ENCODE results near the gene CDC14B. TPM values are rescaled to one million over a fixed set of nuclear protein-coding genes. Genes with fewer than 3 reads are reported as not detected.

The CDC14B gene
- total RNA-seq, 1 experiment from 2014 or later, result 57.1 TPM

- Mint-ChIP-seq H3K4me1 (peaks cover 9% of the 10 kb centered on the region; the same call in 1 of the 2 replicates), H3K4me3 (no peak overlapping the region), H3K27ac (no peak overlapping the region), H3K27me3 (ENCODE audit: low read depth) (no peaks in the 10 kb centered on the region), H3K36me3 (peaks cover 23% of the 10 kb centered on the region), H3K9me3 (no peaks in the 10 kb centered on the region)
- no peak for DNase-seq (ENCODE audit: low spot score)
- TF ChIP-seq MAX (CRISPR knock-in tag; IDR thresholded peaks at IDR 0.05) (no peak), IRF1 (CRISPR knock-in tag; IDR thresholded peaks at IDR 0.05) (no peak), CREB1 (CRISPR knock-in tag; IDR thresholded peaks at IDR 0.05) (no peak)
- ChIA-PET CTCF (interaction anchor here (1.3 to 1.5 kb wide), 2 partner anchors 27 to 98 kb away, joined by 3 to 4 read pairs; no protein-coding TSS in a partner anchor), POLR2A (no interaction called here)
- no peak for ATAC-seq
These were observed 79.5 kb downstream of the CDC14B start for GRCh38 chr9:96540106-96540505.

- DNase-seq (ENCODE audit: low spot score), result no peak
- Mint-ChIP-seq H3K27ac (no peak overlapping the region), H3K4me3 (no peak overlapping the region), H3K27me3 (ENCODE audit: low read depth) (no peaks in the 10 kb centered on the region), H3K4me1 (no peaks in the 10 kb centered on the region), H3K36me3 (peaks cover 48% of the 10 kb centered on the region), H3K9me3 (no peaks in the 10 kb centered on the region)
- ATAC-seq, result no peak
- TF ChIP-seq CDX4 (CRISPR knock-in tag; IDR thresholded peaks at IDR 0.05; ENCODE audit: borderline replicate concordance) (no peak), ATF3 (CRISPR knock-in tag; conservative IDR thresholded peaks at IDR 0.05) (no peak)
- ChIA-PET POLR2A (no interaction called here), CTCF (no interaction called here)
These were observed 87.5 kb downstream of the CDC14B start for GRCh38 chr9:96532173-96532572.

- Mint-ChIP-seq H3K27ac (no peak overlapping the region), H3K9me3 (no peaks in the 10 kb centered on the region), H3K4me3 (no peak overlapping the region), H3K4me1 (no peaks in the 10 kb centered on the region), H3K27me3 (ENCODE audit: low read depth) (no peaks in the 10 kb centered on the region), H3K36me3 (peaks cover 70% of the 10 kb centered on the region)
- TF ChIP-seq TCF7 (CRISPR knock-in tag; IDR thresholded peaks at IDR 0.05; ENCODE audit: low read depth) (no peak), ATF1 (CRISPR knock-in tag; IDR thresholded peaks at IDR 0.05) (no peak), ATF3 (CRISPR knock-in tag; conservative IDR thresholded peaks at IDR 0.05) (no peak), GABPB1 (CRISPR knock-in tag; IDR thresholded peaks at IDR 0.05) (no peak), ZBTB21 (CRISPR knock-in tag; IDR thresholded peaks at IDR 0.05; ENCODE audit: borderline replicate concordance) (no peak), E2F5 (CRISPR knock-in tag; IDR thresholded peaks at IDR 0.05) (no peak), MLX (CRISPR knock-in tag; IDR thresholded peaks at IDR 0.05) (no peak), ZNF263 (CRISPR knock-in tag; IDR thresholded peaks at IDR 0.05; ENCODE audit: low read depth) (no peak), ERG (CRISPR knock-in tag; IDR thresholded peaks at IDR 0.05) (no peak), NR3C1 (CRISPR knock-in tag; conservative IDR thresholded peaks at IDR 0.05; ENCODE audit: low read depth) (no peak), HMGA2 (CRISPR knock-in tag; IDR thresholded peaks at IDR 0.05) (no peak), ZMAT4 (CRISPR knock-in tag; IDR thresholded peaks at IDR 0.05) (no peak), FOXP1 (CRISPR knock-in tag; IDR thresholded peaks at IDR 0.05; ENCODE audit: borderline replicate concordance) (no peak), JUN (CRISPR knock-in tag; IDR thresholded peaks at IDR 0.05) (no peak), ZNF138 (CRISPR knock-in tag; conservative IDR thresholded peaks at IDR 0.05) (no peak), ETV6 (CRISPR knock-in tag; IDR thresholded peaks at IDR 0.05) (no peak)
- POLR2A ChIA-PET, result no interaction called here
- CTCF ChIA-PET, result no interaction called here
- no peak for DNase-seq (ENCODE audit: low spot score)
- no peak for ATAC-seq
These were observed 94.9 kb downstream of the CDC14B start for GRCh38 chr9:96524764-96525163.
